Measurements from ENCODE around the gene NOSTRIN.
"Not testable (repeated sequence)": the region's sequence is repeated elsewhere in the genome, so short reads cannot be mapped to it uniquely, and the experiment has no call there.

NOSTRIN gene

GRCh38 chr2:168790226-168790902 lies 12.1 kb upstream of the NOSTRIN start:
- no peak for DNase-seq

- DNase-seq, result not testable (repeated sequence)
Observed at GRCh38 chr2:168791140-168791539, 11.3 kb upstream of the NOSTRIN start.

GRCh38 chr2:168793596-168793995 lies 8.8 kb upstream of the NOSTRIN start:
- no peak for DNase-seq

GRCh38 chr2:168794968-168795367 lies 7.5 kb upstream of the NOSTRIN start:
- no peak for DNase-seq

GRCh38 chr2:168796090-168796577 lies 6.3 kb upstream of the NOSTRIN start:
- DNase-seq, result no peak

- DNase-seq, result no peak
Observed at GRCh38 chr2:168796583-168797285, 5.7 kb upstream of the NOSTRIN start.

GRCh38 chr2:168797286-168797655 lies 5.2 kb upstream of the NOSTRIN start:
- no peak for DNase-seq

GRCh38 chr2:168798076-168798887 lies 4.2 kb upstream of the NOSTRIN start:
- DNase-seq, result no peak

GRCh38 chr2:168798888-168799410 lies 3.5 kb upstream of the NOSTRIN start:
- no peak for DNase-seq

GRCh38 chr2:168801471-168801870 lies 966 bp upstream of the NOSTRIN start:
- no peak for DNase-seq

GRCh38 chr2:168802859-168803725 lies 655 bp downstream of the NOSTRIN start:
- no peak for DNase-seq

- DNase-seq, result no peak
Observed at GRCh38 chr2:168804214-168804613, 1.8 kb downstream of the NOSTRIN start.

GRCh38 chr2:168805615-168806014 lies 3.2 kb downstream of the NOSTRIN start:
- no peak for DNase-seq

GRCh38 chr2:168809537-168809936 lies 7.1 kb downstream of the NOSTRIN start:
- DNase-seq, result no peak

GRCh38 chr2:168810235-168810634 lies 7.8 kb downstream of the NOSTRIN start:
- no peak for DNase-seq

- DNase-seq, result no peak
Observed at GRCh38 chr2:168811696-168812095, 9.3 kb downstream of the NOSTRIN start.

GRCh38 chr2:168814046-168814445 lies 11.6 kb downstream of the NOSTRIN start:
- no peak for DNase-seq

- no peak for DNase-seq
Observed at GRCh38 chr2:168814939-168815907, 12.8 kb downstream of the NOSTRIN start.

GRCh38 chr2:168816369-168816768 lies 13.9 kb downstream of the NOSTRIN start:
- DNase-seq, result no peak

GRCh38 chr2:168819050-168819715 lies 16.7 kb downstream of the NOSTRIN start:
- DNase-seq, result no peak

All from activated CD8-positive, alpha-beta memory T cell treated with anti-CD3 and anti-CD28 coated beads, Interleukin-2, amount 50 U/mL, for 48 hours (primary cell).